ENCODE data around the gene PRMT1.

PRMT1 gene

GRCh38 chr19:49710372-49710951 lies 33.4 kb downstream of the PRMT1 start:
- Histone ChIP-seq H3K27me3 (no peaks in the 10 kb centered on the region), H3K36me3 (no peaks in the 10 kb centered on the region), H3K4me3 (ENCODE audit: low read depth in 1 of 2, low read length in 1 of 2) (no peak overlapping the region), H3K4me1 (ENCODE audit: control insufficient read depth in 1 of 2, insufficient read depth in 1 of 2, low read depth in 1 of 2, low read length in 1 of 2) (no peaks in the 10 kb centered on the region), H3K27ac (no peak overlapping the region), H3K9me3 (no peaks in the 10 kb centered on the region)
- no peak for TF ChIP-seq CTCF (IDR thresholded peaks at IDR 0.05)

- no peak overlapping the region for H3K27ac ChIP-seq
- H3K27me3 ChIP-seq: no peaks in the 10 kb centered on the region
- no peak for TF ChIP-seq CTCF (IDR thresholded peaks at IDR 0.05)
- peaks cover 1 to 9% of the 10 kb centered on the region in 2 experiments for H3K4me1 ChIP-seq (ENCODE audit: control insufficient read depth in 1 of 2, insufficient read depth in 1 of 2, low read depth in 1 of 2, low read length in 1 of 2)
- H3K36me3 ChIP-seq: no peaks in the 10 kb centered on the region
- no peaks in the 10 kb centered on the region for H3K9me3 ChIP-seq
- H3K4me3 ChIP-seq (ENCODE audit: low read depth in 1 of 2, low read length in 1 of 2): no peak overlapping the region
Measured at GRCh38 chr19:49712397-49712859, 35.4 kb downstream of the PRMT1 start.

- Histone ChIP-seq H3K4me3 (ENCODE audit: low read depth in 1 of 2, low read length in 1 of 2) (no peak overlapping the region), H3K27ac (no peak overlapping the region)
Measured at GRCh38 chr19:49713236-49713845, 36.3 kb downstream of the PRMT1 start.

GRCh38 chr19:49716154-49716553 lies 39.1 kb downstream of the PRMT1 start:
- Histone ChIP-seq H3K9me3 (no peaks in the 10 kb centered on the region), H3K27ac (peak overlapping the region; percentile 54), H3K36me3 (no peaks in the 10 kb centered on the region), H3K4me3 (ENCODE audit: low read depth in 1 of 2, low read length in 1 of 2) (no peak overlapping the region), H3K27me3 (no peaks in the 10 kb centered on the region), H3K4me1 (ENCODE audit: control insufficient read depth in 1 of 2, insufficient read depth in 1 of 2, low read depth in 1 of 2, low read length in 1 of 2) (peaks cover 6 to 13% of the 10 kb centered on the region in 2 experiments)
- TF ChIP-seq CTCF (IDR thresholded peaks at IDR 0.05): no peak

More at GRCh38 chr19:49713236-49713845, 36.3 kb downstream of the PRMT1 start:
- TF ChIP-seq CTCF (IDR thresholded peaks at IDR 0.05): no peak
- no peaks in the 10 kb centered on the region for H3K9me3 ChIP-seq
- peaks cover 6 to 13% of the 10 kb centered on the region in 2 experiments for H3K4me1 ChIP-seq (ENCODE audit: control insufficient read depth in 1 of 2, insufficient read depth in 1 of 2, low read depth in 1 of 2, low read length in 1 of 2)
- no peaks in the 10 kb centered on the region for H3K27me3 ChIP-seq
- H3K36me3 ChIP-seq: no peaks in the 10 kb centered on the region

GRCh38 chr19:49718511-49718910 lies 41.4 kb downstream of the PRMT1 start:
- no peak for TF ChIP-seq CTCF (IDR thresholded peaks at IDR 0.05)
- Histone ChIP-seq H3K4me3 (ENCODE audit: low read depth in 1 of 2, low read length in 1 of 2) (no peak overlapping the region), H3K9me3 (no peaks in the 10 kb centered on the region), H3K27me3 (no peaks in the 10 kb centered on the region), H3K27ac (no peak overlapping the region), H3K36me3 (no peaks in the 10 kb centered on the region), H3K4me1 (ENCODE audit: control insufficient read depth in 1 of 2, insufficient read depth in 1 of 2, low read depth in 1 of 2, low read length in 1 of 2) (peaks cover 6 to 13% of the 10 kb centered on the region in 2 experiments)

Data from neutrophil (primary cell).